ENCODE results near the gene RASL11A.

- TF ChIP-seq CTCF (conservative IDR thresholded peaks at IDR 0.05) (no peak), EZH2 (IDR thresholded peaks at IDR 0.05; ENCODE audit: low read depth) (no peak)
These were observed 32.1 kb downstream of the RASL11A start for GRCh38 chr13:27302643-27303262.

Measured in PC-9 (cell line).